Left ventricle myocardium superior (tissue), 1 donor: ENCODE results near the gene GRID1. TPM values are rescaled to one million over a fixed set of nuclear protein-coding genes. Genes with fewer than 3 reads are reported as not detected.

Source experiments
- ATAC-seq: fragments of 200-7000 bp; cut with Tn5 transposase; one replicate; pipeline ENCODE4 v1.9.1; 2020; ENCODE audit warnings: mild to moderate bottlenecking, moderate library complexity
- DNase-seq: peaks from one replicate; pipeline ENCODE4 v3.0.0-alpha.2; 2020
- intact Hi-C: fragments of 100-400 bp; cut with micrococcal nuclease; formaldehyde crosslinking; loops from one replicate; pipeline ENCODE4 v1.11.0; 2022
- total RNA-seq: library from RNA; stranded (reverse); fragmentation: NEBNext Ultra II Directional; extraction: Animal tissue kit (Norgen Biotek cat#: 25700); gene quantifications from one replicate; pipeline ENCODE4 v1.2.1, GENCODE V29; 2021
- donor health status: DM: no; HTN: yes; CAD: no; lungs with severe emphysema.

GRID1 gene
- total RNA-seq, 1 donor from 2014 or later, result 2.4 TPM

DNA sequence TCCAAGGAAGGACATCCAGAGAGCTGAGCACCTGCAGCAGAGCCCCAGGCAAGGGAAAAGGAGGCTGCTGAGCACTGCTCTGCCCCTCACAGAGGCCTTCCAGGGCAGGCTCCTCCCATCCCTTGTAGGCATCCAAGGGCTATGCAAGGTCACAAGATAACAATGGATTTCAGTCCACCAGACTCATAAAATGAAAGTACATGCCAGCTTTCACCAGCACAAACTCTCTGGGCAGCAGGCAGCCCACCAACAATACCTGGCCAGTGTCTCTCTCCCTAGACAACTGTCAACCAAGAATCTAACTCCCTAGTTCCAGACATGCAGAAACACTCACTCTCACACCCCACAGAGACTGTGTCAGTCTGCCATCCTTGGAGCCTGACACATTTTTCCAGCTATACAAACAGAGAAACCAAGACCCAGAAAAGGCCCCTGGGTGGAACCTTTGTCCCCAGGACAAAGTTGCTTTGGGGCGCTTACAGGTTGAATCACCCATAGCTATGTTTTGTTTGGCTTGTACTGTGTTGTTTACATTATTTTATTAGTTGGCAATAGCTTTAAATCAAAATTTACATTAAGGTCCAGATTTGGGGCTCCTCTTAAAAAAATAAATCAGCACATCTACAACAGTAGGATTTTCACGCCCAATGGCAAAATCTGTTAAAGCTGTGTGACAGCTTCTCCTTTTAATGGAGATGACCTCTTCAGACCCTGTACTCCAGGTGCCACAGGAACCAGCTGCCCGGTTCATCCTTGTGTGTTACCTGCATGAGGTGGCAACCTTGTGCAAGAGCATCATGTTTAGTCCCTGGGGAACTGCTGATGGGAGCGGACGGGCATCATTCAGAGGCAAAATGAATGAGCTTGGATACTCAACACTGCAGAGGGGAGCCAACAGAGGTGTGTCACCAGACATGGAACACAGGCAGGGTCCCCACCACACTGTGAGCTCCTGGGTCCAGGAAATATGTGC lies 5.2 kb downstream of the GRID1 start:
- intact Hi-C loops, result no loop called here
- ATAC-seq (peak; percentile 83), DNase-seq (peak; percentile 53)

DNA sequence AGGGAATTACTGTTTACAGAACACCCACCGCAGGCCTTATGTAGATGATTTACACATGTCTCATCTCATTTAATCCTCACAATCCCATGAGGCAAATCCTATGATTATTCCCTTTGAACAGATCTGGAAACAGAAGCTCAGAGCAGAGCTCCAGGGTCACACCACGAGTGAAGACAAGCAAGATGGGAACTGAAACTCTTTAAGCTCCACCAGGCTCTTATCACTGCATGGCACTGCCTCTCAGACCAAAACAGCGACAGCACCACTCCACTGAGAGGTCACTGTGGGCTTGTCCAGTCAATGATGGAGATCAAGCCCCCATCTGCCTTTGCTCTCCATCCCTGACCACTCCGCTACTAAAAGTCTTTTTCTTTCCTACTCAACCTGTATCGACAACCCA lies 5.9 kb downstream of the GRID1 start:
- intact Hi-C loops, result no loop called here
- DNase-seq, result no peak
- ATAC-seq, result no peak

DNA sequence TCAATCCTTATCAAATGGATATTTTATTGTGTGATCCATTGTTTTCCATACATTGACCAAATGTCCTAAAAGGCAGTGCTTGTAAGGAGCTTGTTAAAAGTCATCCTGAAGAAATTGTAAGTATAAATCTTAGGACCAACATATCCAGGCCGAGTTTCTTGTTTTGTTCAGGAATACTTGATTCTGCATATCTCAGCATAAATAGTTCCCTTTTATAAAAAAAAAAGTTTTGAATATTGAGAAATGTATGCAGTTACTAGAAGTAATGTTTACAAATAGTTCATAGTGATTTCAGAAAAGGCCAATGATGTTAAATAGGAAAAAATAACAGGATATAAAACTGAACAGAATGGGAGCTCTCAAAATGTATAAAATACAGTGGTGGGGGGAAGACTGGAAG lies 6.6 kb downstream of the GRID1 start:
- intact Hi-C loops, result no loop called here
- ATAC-seq, result no peak
- DNase-seq, result no peak

DNA sequence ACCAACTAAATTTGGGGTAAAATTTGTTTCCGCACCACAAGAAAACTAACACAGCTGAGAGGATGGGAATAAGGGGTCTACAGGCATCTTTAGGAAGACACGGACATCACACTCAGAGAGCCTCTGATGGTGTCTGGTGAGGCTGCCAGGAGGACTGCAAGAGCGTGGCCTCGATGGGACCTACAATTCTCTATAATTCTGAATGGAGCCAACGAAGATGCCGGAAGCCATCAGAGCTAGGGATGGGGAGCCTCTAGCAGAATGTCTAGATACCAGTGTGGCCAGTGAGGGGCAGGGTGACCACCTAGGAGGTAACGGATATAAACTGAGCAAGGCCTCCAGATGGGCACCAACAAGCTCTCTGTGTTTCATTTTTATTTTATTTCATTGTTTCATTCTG lies 7.5 kb downstream of the GRID1 start:
- no peak for ATAC-seq
- intact Hi-C loops, result no loop called here
- no peak for DNase-seq

DNA sequence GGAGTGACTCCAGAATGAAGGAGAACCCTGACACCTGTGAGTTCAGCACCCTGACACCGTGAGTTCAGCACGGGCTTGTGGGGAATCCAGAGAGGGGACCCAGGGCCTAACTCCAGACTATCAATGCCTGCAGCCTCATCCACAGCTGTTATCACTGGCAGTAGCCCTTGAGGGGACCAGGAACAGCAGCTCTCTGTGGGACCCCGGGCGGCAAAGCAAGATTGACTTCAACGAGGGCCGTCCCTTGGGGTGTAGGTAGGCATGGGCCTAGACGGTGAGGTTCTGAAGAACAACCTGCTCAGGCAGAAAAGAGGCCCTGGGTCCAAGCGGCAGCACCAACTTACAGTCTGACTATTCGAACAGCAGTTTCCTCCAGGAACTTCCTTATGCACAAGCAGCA lies 8.9 kb downstream of the GRID1 start:
- DNase-seq, result no peak
- intact Hi-C loops, result no loop called here
- no peak for ATAC-seq

DNA sequence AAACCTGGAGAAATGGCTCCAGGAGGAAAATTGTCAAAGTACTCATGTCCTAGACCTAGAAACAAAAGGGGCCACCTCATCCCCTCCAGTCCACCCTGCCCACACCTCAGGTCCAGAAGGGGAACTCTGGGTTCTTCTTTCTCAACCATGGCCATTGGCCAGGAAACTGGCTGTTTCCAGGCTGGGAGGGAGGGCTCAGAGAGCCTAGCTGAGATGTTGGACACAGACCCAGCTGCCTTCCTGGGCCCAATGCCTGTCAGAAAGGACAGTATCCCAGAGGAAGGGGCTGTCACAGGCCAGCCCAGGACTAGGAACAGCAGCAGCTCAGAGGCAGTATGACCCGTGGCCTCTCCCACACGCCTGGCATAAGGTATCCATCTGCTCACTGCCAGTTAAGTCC lies 9.6 kb downstream of the GRID1 start:
- ATAC-seq (peak; percentile 20), DNase-seq (no peak)
- intact Hi-C loops, result no loop called here

DNA sequence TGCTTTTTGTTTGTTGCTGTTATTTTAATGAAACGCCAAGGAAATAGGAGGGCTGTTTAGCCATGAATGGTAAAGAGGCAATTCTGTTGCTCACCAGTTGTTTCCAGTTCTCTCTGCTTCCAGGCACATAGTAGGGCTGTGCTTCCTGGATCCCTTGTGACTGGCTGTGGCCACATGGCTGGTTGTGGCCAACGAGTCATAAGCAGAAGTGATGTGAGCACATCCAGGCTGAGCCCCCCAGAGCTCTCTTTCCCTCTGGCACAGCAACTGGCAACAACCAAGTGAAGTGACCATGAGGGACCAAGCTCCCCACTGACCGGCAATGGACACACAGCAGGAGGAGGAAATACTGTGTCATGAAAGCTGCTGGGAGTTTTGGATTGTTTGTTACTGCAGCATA lies 10.3 kb downstream of the GRID1 start:
- intact Hi-C loops, result no loop called here
- DNase-seq (no peak), ATAC-seq (no peak)

DNA sequence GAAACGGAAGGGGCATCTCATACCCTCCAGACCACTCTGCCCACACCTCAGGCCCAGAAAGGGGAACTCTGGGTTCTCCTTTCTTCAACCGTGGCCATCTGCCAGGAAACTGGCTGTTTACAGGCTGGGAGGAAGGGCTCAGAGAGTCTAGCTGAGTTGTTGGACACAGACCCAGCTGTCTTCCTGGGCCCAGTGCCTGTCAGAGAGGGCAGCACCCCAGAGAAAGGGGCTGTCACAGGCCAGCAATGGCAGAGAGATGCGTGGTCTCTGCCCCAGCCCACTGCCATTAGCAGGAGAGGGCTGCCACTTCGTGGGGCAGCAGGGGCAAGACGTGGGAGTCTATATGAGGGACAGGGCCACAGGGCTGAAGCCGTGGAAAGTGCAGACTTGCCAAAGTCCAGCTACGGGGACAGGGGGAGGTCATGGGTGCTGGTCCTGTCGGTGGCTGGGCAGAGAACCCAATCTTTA lies 11.0 kb downstream of the GRID1 start:
- ATAC-seq, result peak; percentile 86
- intact Hi-C loops, result no loop called here
- peak; percentile 72 for DNase-seq

DNA sequence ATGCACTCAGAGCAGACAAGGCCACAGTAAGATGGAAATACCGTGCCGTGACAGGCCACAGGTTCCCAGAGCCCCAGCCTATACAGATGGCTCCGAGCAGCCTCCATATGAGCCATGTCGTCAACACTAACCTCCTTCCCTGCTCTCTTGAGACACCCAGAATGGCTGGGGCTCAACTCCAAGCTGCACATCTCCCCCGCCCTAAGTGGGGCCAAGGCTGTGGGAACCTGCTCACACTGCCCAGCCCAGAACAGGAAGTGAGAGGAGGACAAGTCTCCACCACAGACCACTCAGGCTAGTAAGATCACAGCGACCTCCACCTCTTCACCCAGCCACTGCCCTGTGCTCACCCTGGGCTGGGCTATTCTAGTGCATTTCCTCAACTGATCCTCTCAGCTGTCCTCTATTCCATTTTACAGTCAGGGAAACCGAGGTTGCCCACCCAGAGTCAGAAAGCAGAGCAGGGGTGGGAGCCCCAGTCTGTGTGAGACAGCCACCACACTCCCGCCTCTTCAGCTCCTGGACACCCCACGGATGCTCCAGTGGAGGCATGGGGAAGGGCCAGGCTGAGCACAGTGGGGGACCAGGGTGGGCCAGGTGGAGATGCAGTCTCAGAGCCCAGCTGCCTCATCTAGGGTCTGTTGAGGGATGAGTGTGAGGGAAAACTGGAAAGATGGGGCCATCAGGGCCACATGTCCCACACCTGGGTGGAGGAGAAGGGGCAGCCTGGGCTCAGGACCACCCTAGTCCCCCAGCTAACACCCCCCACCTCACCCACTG lies 11.6 kb downstream of the GRID1 start:
- ATAC-seq, result no peak
- intact Hi-C loops, result no loop called here
- no peak for DNase-seq

DNA sequence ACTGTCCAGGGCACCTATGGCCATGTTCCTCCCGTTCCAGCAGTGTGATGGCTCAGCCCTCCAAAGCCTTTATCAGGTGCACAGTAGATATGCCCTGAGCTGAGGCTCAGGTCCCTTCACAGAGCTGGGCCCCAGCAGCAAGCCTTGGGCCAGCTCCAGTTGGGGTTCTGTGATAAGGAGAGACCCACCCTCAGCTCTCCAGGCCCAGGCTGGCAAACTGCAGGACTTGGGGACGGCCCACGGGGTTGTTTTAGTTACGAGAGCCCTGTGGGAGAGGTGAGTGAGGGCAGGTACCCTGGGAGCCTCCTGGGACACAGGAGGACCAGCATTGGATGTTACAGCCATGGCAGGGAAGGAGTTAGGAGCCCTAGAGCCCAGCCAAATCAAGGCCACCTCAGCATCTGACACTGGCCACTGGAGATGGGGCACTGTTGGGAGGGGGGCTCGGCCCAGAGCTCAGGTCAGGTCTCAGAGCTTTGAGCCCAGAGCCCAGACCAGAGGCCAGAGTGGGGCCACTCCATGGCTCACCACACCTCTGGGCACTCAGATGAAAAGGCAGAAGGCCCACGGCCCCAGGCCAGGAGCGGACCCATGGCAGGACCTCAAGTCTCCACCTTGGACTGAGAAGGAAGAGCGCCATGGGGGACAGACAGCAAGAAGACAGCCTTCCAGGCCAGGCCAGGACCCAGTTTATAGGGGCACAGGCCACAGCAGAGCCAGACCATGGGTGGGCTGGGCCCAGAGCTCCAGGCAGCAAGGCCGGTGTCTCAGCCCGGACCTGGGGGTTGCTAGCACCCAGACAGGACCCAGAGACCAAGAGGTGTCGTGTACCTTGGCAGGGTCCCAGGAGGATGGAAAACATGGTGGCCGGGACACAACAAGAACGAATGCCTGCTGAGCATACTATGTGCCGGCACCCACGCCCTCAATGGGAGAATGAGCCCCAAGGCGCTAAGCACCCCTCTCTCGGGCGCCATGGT lies 12.8 kb downstream of the GRID1 start:
- ATAC-seq, result no peak
- intact Hi-C loops, result no loop called here
- peak; percentile 14 for DNase-seq

DNA sequence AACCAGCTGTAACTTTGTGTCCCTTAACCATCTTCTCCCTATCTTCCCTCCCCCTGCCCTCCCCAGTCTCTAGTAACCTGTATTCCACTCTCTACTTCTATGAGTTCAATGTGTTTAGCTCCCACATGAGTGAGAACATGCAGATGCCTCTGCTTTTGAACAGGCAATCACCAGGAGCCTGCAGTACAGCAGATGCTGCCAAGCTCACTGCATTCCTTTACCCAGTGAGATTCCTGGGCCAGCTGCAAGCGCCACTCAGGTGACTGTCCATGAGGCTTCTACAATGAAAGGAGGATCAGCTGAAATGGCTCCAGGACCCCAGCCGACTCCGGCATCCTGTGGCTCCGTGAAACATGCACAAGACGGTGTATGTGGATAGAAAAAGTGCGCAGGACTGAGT lies 15.7 kb downstream of the GRID1 start:
- peak; percentile 62 for ATAC-seq
- intact Hi-C loops, result no loop called here
- peak; percentile 33 for DNase-seq

DNA sequence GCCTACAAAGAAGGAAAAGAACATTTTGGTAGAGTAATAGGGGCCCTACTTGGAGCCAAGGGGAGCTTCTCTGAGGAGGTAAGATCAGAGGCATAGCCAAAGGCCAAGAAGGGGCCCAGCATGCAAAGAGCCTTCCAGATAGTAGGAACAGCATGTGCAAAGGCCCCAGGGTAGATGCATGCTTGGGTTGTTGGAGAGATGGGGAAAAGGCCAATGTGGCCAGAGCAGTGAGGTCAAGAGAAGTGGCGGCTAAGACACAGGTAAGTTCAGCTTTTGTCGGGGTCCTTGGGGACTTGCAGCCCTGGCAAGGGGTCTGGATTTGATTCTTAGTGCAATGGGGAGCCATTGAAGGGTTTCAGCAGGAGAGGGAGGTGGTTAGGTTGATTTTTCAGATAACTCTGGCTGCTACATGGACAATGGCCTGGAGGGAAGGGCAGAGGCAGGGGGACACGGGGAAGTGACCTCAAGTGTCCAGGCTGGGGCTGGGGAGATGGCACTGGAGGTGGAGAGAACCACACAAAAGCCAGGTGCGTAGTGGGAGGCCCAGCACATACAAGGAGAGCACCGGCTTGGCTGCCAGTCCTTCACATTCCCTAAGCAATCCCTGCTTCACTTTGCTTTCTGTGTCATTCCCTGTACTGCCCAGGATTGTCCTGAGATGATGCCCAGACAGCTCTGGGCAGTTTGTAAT lies 16.5 kb downstream of the GRID1 start:
- intact Hi-C loops, result no loop called here
- no peak for ATAC-seq
- peak; percentile 6 for DNase-seq

DNA sequence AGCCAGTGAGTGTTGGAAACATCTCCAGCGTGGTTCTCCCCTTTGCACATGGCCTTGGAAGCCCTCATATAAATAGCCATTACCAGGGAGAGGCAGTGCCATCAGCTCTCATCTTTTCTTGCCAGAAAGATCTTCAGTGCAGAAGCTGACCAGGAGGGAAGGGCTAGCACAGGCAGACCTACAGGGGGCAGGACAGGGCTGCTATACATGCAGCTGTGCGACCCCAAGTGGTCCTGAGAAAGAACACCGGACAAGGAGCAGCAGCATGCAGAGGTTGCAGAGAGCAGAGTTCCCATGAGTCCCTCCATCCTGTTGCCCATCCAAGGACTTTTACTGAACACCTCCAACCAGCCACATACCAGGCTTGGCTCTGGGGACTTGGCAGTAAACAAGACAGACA lies 17.1 kb downstream of the GRID1 start:
- ATAC-seq, result no peak
- intact Hi-C loops, result no loop called here
- DNase-seq, result peak; percentile 17

DNA sequence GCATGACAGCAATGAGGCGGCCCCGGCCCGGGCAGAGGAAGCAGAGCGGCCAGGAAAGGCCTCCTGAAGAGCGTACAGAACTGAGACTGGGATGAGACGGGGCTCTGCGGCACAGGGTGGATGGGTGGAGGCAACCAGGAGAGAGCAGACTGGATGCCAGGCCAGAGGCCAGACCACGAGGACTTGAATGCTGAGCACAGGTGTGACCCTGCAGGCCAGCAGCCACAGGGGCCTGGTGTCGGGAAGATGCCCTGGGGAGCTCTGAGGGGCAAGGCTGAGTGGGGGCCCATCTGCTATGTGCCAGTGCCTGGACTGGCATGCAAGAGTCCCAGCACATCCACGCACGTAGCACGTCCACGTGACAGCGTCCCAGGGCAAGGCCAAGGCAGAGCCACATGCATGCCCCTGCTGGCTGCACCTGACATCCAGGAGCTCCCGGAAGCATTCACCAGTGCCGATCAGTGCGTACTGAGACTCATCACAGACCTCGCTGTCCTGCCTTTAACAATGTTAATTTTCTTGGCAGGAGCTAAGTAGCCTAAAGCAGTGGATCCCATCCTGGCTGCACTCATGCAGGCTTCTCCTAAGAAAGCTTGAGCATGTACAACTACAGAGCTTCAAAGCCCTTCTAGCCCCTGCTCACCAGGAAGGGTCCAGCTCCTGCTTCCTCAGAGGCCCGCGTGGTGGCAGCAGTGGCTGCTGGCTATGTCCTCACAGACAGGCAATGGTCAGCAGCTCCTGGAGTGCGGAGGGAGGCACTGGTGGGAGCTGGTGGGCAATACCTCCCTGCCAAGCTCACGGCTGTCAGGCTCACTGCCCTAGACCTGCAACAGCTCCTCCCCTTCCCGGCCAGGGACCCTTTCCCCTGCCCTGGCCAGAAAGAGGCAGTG lies 18.0 kb downstream of the GRID1 start:
- ATAC-seq (no peak), DNase-seq (peak; percentile 38)
- intact Hi-C loops, result no loop called here

DNA sequence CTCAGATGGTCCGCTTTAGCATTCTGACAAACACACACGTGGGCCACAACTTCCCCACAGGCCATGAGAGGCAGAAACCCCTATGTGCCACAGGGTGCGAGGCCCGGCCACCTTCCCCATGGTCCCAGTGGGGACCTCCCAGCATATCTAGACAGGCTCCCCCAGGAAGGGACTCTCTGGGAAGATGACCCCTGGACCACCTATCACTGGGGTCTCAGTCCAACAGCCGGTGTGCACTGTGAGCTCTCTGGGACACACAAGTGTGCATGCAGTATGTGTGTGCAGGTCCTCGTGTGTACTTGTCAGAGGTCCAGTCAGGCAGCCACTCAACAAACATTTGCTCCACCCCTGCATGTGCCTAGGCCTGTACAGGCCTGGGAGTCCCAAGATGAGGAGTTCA lies 18.7 kb downstream of the GRID1 start:
- ATAC-seq (no peak), DNase-seq (peak; percentile 6)
- intact Hi-C loops, result no loop called here

DNA sequence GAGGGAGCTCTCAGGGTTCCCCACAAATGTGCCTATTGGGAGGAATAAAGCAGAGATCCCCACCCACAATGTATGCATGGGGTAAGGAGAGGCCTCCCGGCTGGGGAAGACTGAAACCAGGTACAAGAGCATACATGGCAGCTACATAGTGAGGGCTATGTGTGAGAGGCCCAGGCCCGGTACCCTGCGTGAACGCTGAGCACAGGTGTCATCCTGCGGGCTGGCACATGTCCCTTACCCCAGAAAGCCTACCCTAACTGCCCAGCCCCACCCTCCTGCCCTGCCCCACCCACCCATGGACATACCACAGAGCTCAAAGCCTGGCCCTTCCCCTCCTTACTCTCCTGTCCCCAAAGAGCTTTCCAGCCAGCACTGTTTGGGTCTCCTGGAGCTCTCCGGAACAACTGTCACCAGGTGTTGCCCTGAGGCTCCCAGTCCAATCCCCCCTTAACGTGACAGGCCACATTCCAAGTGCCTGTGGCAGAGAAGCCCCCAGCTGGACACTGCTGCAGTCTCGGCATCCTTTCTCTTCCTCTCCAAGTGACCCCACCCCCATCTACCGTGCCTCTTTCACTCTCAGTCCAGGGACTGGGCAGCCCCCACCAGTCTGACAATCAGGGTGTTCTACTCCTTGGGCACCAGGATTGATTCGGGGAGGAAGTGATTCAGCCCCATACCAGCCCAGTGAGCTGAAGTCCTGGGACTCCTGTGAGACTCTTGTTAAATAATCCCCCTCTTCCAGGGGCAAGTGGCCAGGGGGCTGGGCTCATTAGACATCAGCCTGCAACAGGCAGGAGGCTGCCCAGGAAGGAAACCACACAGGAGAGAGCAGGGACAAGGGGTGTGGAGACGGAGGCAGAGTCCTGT lies 19.6 kb downstream of the GRID1 start:
- DNase-seq (peak; percentile 2), ATAC-seq (no peak)
- intact Hi-C loops, result no loop called here
